B cell (primary cell): ENCODE results near the gene CFL2.

Experiments
- CTCF ChIP-seq: fragments of 200-600 bp; IDR thresholded peaks from one replicate; pipeline ENCODE4 v1.8.0; 2022; ENCODE audit warnings: antibody characterized with exemption, mild to moderate bottlenecking
- EZH2 ChIP-seq: IDR thresholded peaks from 2 replicates; pipeline ENCODE4 v1.6.1; 2012; ENCODE audit warnings: borderline replicate concordance, low read depth, mild to moderate bottlenecking, moderate library complexity, low read length; ENCODE audit not compliant: insufficient read depth, poor library complexity, severe bottlenecking

- TF ChIP-seq CTCF (no peak), EZH2 (no peak)
These were observed 21.5 kb downstream of the CFL2 start for GRCh38 chr14:34692898-34693227.
